GM18907 (cell line): ENCODE data around the gene STT3A.

ENCODE experiments used
- ATAC-seq: cut with Tn5 transposase; IDR thresholded peaks from one replicate; pipeline ENCODE4 v1.9.1; 2021; ENCODE audit warnings: mild to moderate bottlenecking, moderate library complexity; ENCODE audit not compliant: unreplicated experiment

Gene STT3A

GRCh38 chr11:125649465-125650166 is 57.0 kb downstream of the STT3A start:
- ATAC-seq, result no peak

GRCh38 chr11:125662689-125663088 is 70.0 kb downstream of the STT3A start:
- no peak for ATAC-seq

- no peak for ATAC-seq
Measured at GRCh38 chr11:125663910-125664309, 71.3 kb downstream of the STT3A start.

GRCh38 chr11:125667151-125667550 is 74.5 kb downstream of the STT3A start:
- no peak for ATAC-seq

GRCh38 chr11:125670172-125670571 is 77.5 kb downstream of the STT3A start:
- ATAC-seq, result no peak

GRCh38 chr11:125671561-125671960 is 78.9 kb downstream of the STT3A start:
- ATAC-seq, result no peak
